Stimulated activated CD8-positive, alpha-beta memory T cell treated with anti-CD3 and anti-CD28 coated beads, Interleukin-2, amount 100 ng/mL, for 1 hour (primary cell): ENCODE data around the gene GALK1.

Source experiments
- DNase-seq, 2 donors: peaks; one replicate each; pipeline ENCODE4 v3.0.0-alpha.2; 2020; ENCODE audit warnings: low read depth in 2 of 2

GALK1 gene

GRCh38 chr17:75750661-75751423 lies 14.2 kb downstream of the GALK1 start:
- no peak for DNase-seq

- peak; percentile 75 to 80 for DNase-seq
Measured at GRCh38 chr17:75749545-75750389, 15.2 kb downstream of the GALK1 start.

- DNase-seq: no peak
Measured at GRCh38 chr17:75748706-75749105, 16.3 kb downstream of the GALK1 start.

- DNase-seq: no peak
Measured at GRCh38 chr17:75743625-75744206, 21.3 kb downstream of the GALK1 start.

GRCh38 chr17:75742337-75742736 lies 22.7 kb downstream of the GALK1 start:
- DNase-seq: no peak

- DNase-seq: no peak
Measured at GRCh38 chr17:75740631-75741077, 24.3 kb downstream of the GALK1 start.

- DNase-seq: no peak
Measured at GRCh38 chr17:75740215-75740614, 24.8 kb downstream of the GALK1 start.

- no peak for DNase-seq
Measured at GRCh38 chr17:75739801-75740200, 25.2 kb downstream of the GALK1 start.

- DNase-seq: no peak
Measured at GRCh38 chr17:75739174-75739573, 25.8 kb downstream of the GALK1 start.

- DNase-seq: no peak
Measured at GRCh38 chr17:75738218-75738802, 26.7 kb downstream of the GALK1 start.

- DNase-seq: no peak
Measured at GRCh38 chr17:75737133-75737962, 27.6 kb downstream of the GALK1 start.

GRCh38 chr17:75736173-75736835 lies 28.7 kb downstream of the GALK1 start:
- DNase-seq: no peak

GRCh38 chr17:75734674-75735294 lies 30.2 kb downstream of the GALK1 start:
- DNase-seq: no peak

- no peak for DNase-seq
Measured at GRCh38 chr17:75733471-75733870, 31.5 kb downstream of the GALK1 start.

- no peak for DNase-seq
Measured at GRCh38 chr17:75731716-75732498, 33.1 kb downstream of the GALK1 start.

GRCh38 chr17:75731086-75731715 lies 33.8 kb downstream of the GALK1 start:
- DNase-seq: no peak

- DNase-seq: no peak
Measured at GRCh38 chr17:75730065-75730464, 34.9 kb downstream of the GALK1 start.

GRCh38 chr17:75729351-75729750 lies 35.6 kb downstream of the GALK1 start:
- DNase-seq: no peak

GRCh38 chr17:75727391-75727790 lies 37.6 kb downstream of the GALK1 start:
- no peak for DNase-seq
